ENCODE data around the gene CHRNA1. TPM values are rescaled to one million over a fixed set of nuclear protein-coding genes. Genes with fewer than 3 reads are reported as not detected.

Gene CHRNA1
- total RNA-seq, 1 experiment from 2014 or later, result 1.8 TPM

DNA sequence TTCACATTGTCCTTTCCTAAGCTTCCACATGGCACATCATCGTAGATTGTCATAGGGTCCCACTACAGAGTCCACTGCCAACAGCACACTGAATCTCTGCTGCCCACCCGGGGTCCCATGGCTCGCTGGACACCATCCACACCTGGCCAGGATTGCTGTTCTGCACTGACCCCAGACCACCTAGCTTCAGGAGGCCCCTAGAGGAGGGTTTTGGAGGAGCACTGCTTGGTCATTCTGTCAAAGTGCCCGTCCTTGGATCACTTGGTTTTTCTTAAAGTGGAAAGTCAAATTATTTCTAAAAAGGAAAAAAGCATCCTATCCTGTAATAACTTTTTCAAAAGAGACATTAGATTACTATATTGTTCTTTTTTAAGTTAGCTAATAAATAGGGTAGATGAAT lies 59.0 kb downstream of the CHRNA1 start:
- H3K79me2 ChIP-seq (ENCODE audit: low read length), result no peaks in the 10 kb centered on the region
- DNase-seq (no peak), ATAC-seq (no peak)
- H3K4me3 ChIP-seq (ENCODE audit: low read length), result no peak overlapping the region
- no peak overlapping the region for H3K9ac ChIP-seq (ENCODE audit: low read length)
- no peak overlapping the region for H3K27ac ChIP-seq (ENCODE audit: low read length)
- no peak overlapping the region for H3K4me2 ChIP-seq (ENCODE audit: low read length)
- no peaks in the 10 kb centered on the region for H3K9me2 ChIP-seq (replicated peaks; ENCODE audit: low read length)
- H3K9me3 ChIP-seq (ENCODE audit: low read length), result no peaks in the 10 kb centered on the region
- H4K20me1 ChIP-seq (ENCODE audit: low read length), result no peaks in the 10 kb centered on the region
- H2AFZ ChIP-seq (ENCODE audit: low read length), result no peak overlapping the region
- ChIA-PET CTCF (interaction anchor here (0.6 kb wide), 1 partner anchor 44 kb away, joined by 3 read pairs; no protein-coding TSS in a partner anchor), POLR2A (ENCODE audit: unreplicated experiment) (no interaction called here)
- no TSS peak for BruUV-seq (replicated peaks)
- no peak for TF ChIP-seq EZH2phosphoT487 (IDR thresholded peaks at IDR 0.05; ENCODE audit: borderline replicate concordance, low read length)
- TF ChIP-seq, protein P1, sequence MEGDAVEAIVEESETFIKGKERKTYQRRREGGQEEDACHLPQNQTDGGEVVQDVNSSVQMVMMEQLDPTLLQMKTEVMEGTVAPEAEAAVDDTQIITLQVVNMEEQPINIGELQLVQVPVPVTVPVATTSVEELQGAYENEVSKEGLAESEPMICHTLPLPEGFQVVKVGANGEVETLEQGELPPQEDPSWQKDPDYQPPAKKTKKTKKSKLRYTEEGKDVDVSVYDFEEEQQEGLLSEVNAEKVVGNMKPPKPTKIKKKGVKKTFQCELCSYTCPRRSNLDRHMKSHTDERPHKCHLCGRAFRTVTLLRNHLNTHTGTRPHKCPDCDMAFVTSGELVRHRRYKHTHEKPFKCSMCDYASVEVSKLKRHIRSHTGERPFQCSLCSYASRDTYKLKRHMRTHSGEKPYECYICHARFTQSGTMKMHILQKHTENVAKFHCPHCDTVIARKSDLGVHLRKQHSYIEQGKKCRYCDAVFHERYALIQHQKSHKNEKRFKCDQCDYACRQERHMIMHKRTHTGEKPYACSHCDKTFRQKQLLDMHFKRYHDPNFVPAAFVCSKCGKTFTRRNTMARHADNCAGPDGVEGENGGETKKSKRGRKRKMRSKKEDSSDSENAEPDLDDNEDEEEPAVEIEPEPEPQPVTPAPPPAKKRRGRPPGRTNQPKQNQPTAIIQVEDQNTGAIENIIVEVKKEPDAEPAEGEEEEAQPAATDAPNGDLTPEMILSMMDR (conservative IDR thresholded peaks at IDR 0.05; ENCODE audit: low read depth, low read length), result no peak
- TF ChIP-seq EZH2 (IDR thresholded peaks at IDR 0.05; ENCODE audit: low read length, unreplicated experiment), result no peak
- H3F3A ChIP-seq (ENCODE audit: low read length, unreplicated experiment), result no peaks in the 10 kb centered on the region
- no peaks in the 10 kb centered on the region for H3K4me1 ChIP-seq (ENCODE audit: insufficient read depth, low read length)
- intact Hi-C loops (cut with micrococcal nuclease), result no loop called here
- H3K27me3 ChIP-seq (ENCODE audit: low read length), result peaks cover 52% of the 10 kb centered on the region
- H3K36me3 ChIP-seq (ENCODE audit: low read depth, low read length), result no peaks in the 10 kb centered on the region

DNA sequence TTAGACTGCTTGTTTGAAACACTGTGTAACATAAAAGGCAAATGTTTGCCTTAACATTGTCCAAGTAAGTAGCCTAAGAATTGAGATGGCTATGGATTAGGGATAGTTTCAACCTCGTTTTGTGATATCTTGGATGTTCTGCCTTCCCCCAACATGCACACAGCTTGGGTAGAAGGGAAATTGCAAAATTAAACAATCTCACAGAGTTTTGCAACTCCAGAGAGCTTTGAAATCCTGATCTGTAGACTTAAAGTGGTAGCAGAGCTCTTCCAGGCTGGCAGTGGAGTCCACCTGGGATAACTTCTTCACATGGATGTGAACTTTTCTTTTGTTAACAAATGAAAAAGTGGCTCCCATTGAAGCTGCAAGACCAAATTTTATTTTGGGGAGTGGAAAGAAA lies 59.6 kb downstream of the CHRNA1 start:
- H3K4me1 ChIP-seq (ENCODE audit: insufficient read depth, low read length), result no peaks in the 10 kb centered on the region
- no peaks in the 10 kb centered on the region for H3K36me3 ChIP-seq (ENCODE audit: low read depth, low read length)
- no peak overlapping the region for H3K4me3 ChIP-seq (ENCODE audit: low read length)
- no peaks in the 10 kb centered on the region for H4K20me1 ChIP-seq (ENCODE audit: low read length)
- H3K9me3 ChIP-seq (ENCODE audit: low read length), result no peaks in the 10 kb centered on the region
- no peaks in the 10 kb centered on the region for H3F3A ChIP-seq (ENCODE audit: low read length, unreplicated experiment)
- no peak for TF ChIP-seq EZH2phosphoT487 (IDR thresholded peaks at IDR 0.05; ENCODE audit: borderline replicate concordance, low read length)
- TF ChIP-seq, protein P1 (conservative IDR thresholded peaks at IDR 0.05; ENCODE audit: low read depth, low read length), result no peak
- no peak for TF ChIP-seq EZH2 (IDR thresholded peaks at IDR 0.05; ENCODE audit: low read length, unreplicated experiment)
- H3K79me2 ChIP-seq (ENCODE audit: low read length), result no peaks in the 10 kb centered on the region
- H3K27ac ChIP-seq (ENCODE audit: low read length), result no peak overlapping the region
- CTCF ChIA-PET, result no interaction called here
- DNase-seq (no peak), ATAC-seq (no peak)
- no peak overlapping the region for H3K9ac ChIP-seq (ENCODE audit: low read length)
- H3K27me3 ChIP-seq (ENCODE audit: low read length), result peaks cover 52% of the 10 kb centered on the region
- H3K4me2 ChIP-seq (ENCODE audit: low read length), result no peak overlapping the region
- intact Hi-C loops (cut with micrococcal nuclease), result no loop called here
- H3K9me2 ChIP-seq (replicated peaks; ENCODE audit: low read length), result no peaks in the 10 kb centered on the region
- BruUV-seq (replicated peaks), result no TSS peak
- POLR2A ChIA-PET (ENCODE audit: unreplicated experiment), result no interaction called here
- no peak overlapping the region for H2AFZ ChIP-seq (ENCODE audit: low read length)

DNA sequence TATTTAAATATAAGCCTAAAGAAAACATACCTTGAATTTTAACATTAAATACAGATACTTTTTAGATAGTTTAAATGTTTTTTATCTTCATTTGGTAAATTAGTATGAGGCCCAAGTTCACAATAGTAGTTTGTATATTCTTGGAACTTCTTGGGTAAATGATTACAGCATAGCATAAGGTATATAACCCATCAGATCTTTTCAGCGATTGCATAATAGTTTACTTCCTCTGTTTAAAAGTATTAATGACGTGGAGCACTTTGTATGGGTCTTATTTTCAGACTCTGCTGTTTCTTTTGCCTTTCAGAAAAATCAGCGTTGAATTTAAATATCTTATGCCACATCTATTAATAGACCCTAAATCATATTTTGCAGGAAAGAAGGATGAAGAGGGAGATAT lies 60.2 kb downstream of the CHRNA1 start:
- Histone ChIP-seq H3K4me3 (ENCODE audit: low read length) (no peak overlapping the region), H3K27me3 (ENCODE audit: low read length) (peaks cover 52% of the 10 kb centered on the region), H4K20me1 (ENCODE audit: low read length) (no peaks in the 10 kb centered on the region), H3K9me2 (replicated peaks; ENCODE audit: low read length) (no peaks in the 10 kb centered on the region), H3F3A (ENCODE audit: low read length, unreplicated experiment) (no peaks in the 10 kb centered on the region), H3K79me2 (ENCODE audit: low read length) (no peaks in the 10 kb centered on the region), H3K4me1 (ENCODE audit: insufficient read depth, low read length) (no peaks in the 10 kb centered on the region), H3K9ac (ENCODE audit: low read length) (no peak overlapping the region), H3K4me2 (ENCODE audit: low read length) (no peak overlapping the region), H3K36me3 (ENCODE audit: low read depth, low read length) (no peaks in the 10 kb centered on the region), H3K9me3 (ENCODE audit: low read length) (no peaks in the 10 kb centered on the region), H3K27ac (ENCODE audit: low read length) (no peak overlapping the region), H2AFZ (ENCODE audit: low read length) (no peak overlapping the region)
- CTCF ChIA-PET, result interaction anchor here (0.6 kb wide), 2 partner anchors 45 to 60 kb away, joined by 3 read pairs; partner anchors contain the start of gene CHRNA1
- POLR2A ChIA-PET (ENCODE audit: unreplicated experiment), result no interaction called here
- TF ChIP-seq, protein P1 (conservative IDR thresholded peaks at IDR 0.05; ENCODE audit: low read depth, low read length), result no peak
- TF ChIP-seq EZH2 (IDR thresholded peaks at IDR 0.05; ENCODE audit: low read length, unreplicated experiment), result no peak
- TF ChIP-seq EZH2phosphoT487 (IDR thresholded peaks at IDR 0.05; ENCODE audit: borderline replicate concordance, low read length), result no peak
- ATAC-seq (no peak), DNase-seq (no peak)
- intact Hi-C loops (cut with micrococcal nuclease), result no loop called here
- BruUV-seq (replicated peaks), result no TSS peak

Data from PC-3 (cell line).